Measurements from ENCODE around the gene OR2H2.

The OR2H2 gene

GRCh38 chr6:29590218-29590808 lies 5.4 kb downstream of the OR2H2 start:
- DNase-seq (ENCODE audit: extremely low read depth in 1 of 2, low read depth in 1 of 2) = no peak

- no peak for DNase-seq (ENCODE audit: extremely low read depth in 1 of 2, low read depth in 1 of 2)
These were observed 6.8 kb downstream of the OR2H2 start for GRCh38 chr6:29591677-29592076.

- no peak for DNase-seq (ENCODE audit: extremely low read depth in 1 of 2, low read depth in 1 of 2)
These were observed 8.4 kb downstream of the OR2H2 start for GRCh38 chr6:29593199-29593855.

GRCh38 chr6:29596381-29596900 lies 11.5 kb downstream of the OR2H2 start:
- DNase-seq (ENCODE audit: extremely low read depth in 1 of 2, low read depth in 1 of 2) = no peak

- DNase-seq (ENCODE audit: extremely low read depth in 1 of 2, low read depth in 1 of 2) = no peak
These were observed 12.3 kb downstream of the OR2H2 start for GRCh38 chr6:29597184-29597583.

GRCh38 chr6:29598172-29598747 lies 13.3 kb downstream of the OR2H2 start:
- DNase-seq (ENCODE audit: extremely low read depth in 1 of 2, low read depth in 1 of 2) = no peak

GRCh38 chr6:29602564-29603361 lies 17.8 kb downstream of the OR2H2 start:
- no peak for DNase-seq (ENCODE audit: extremely low read depth in 1 of 2, low read depth in 1 of 2)

- DNase-seq (ENCODE audit: extremely low read depth in 1 of 2, low read depth in 1 of 2) = no peak
These were observed 18.5 kb downstream of the OR2H2 start for GRCh38 chr6:29603456-29603855.

GRCh38 chr6:29603930-29604329 lies 19.0 kb downstream of the OR2H2 start:
- DNase-seq (ENCODE audit: extremely low read depth in 1 of 2, low read depth in 1 of 2) = no peak

GRCh38 chr6:29608131-29608530 lies 23.2 kb downstream of the OR2H2 start:
- no peak for DNase-seq (ENCODE audit: extremely low read depth in 1 of 2, low read depth in 1 of 2)

GRCh38 chr6:29610540-29610939 lies 25.6 kb downstream of the OR2H2 start:
- DNase-seq (ENCODE audit: extremely low read depth in 1 of 2, low read depth in 1 of 2) = no peak

GRCh38 chr6:29611426-29611825 lies 26.5 kb downstream of the OR2H2 start:
- no peak for DNase-seq (ENCODE audit: extremely low read depth in 1 of 2, low read depth in 1 of 2)

- no peak for DNase-seq (ENCODE audit: extremely low read depth in 1 of 2, low read depth in 1 of 2)
These were observed 33.0 kb downstream of the OR2H2 start for GRCh38 chr6:29617782-29618554.

GRCh38 chr6:29619578-29620160 lies 34.7 kb downstream of the OR2H2 start:
- DNase-seq (ENCODE audit: extremely low read depth in 1 of 2, low read depth in 1 of 2) = no peak

- no peak for DNase-seq (ENCODE audit: extremely low read depth in 1 of 2, low read depth in 1 of 2)
These were observed 35.7 kb downstream of the OR2H2 start for GRCh38 chr6:29620630-29621029.

- DNase-seq (ENCODE audit: extremely low read depth in 1 of 2, low read depth in 1 of 2) = no peak
These were observed 39.6 kb downstream of the OR2H2 start for GRCh38 chr6:29624520-29624961.

- no peak for DNase-seq (ENCODE audit: extremely low read depth in 1 of 2, low read depth in 1 of 2)
These were observed 40.5 kb downstream of the OR2H2 start for GRCh38 chr6:29625337-29625930.

- DNase-seq (ENCODE audit: extremely low read depth in 1 of 2, low read depth in 1 of 2) = no peak
These were observed 42.2 kb downstream of the OR2H2 start for GRCh38 chr6:29626948-29627754.

All from activated CD8-positive, alpha-beta memory T cell treated with anti-CD3 and anti-CD28 coated beads for 1 hour (primary cell).